HCT116 (cell line): ENCODE data around the gene KRTAP12-2. TPM values are rescaled to one million over a fixed set of nuclear protein-coding genes. Genes with fewer than 3 reads are reported as not detected.

Experiments
- ATAC-seq: fragments of 200-7000 bp; cut with Tn5 transposase; 2 replicates; pipeline ENCODE4 v1.9.1; 2020; ENCODE audit warnings: mild to moderate bottlenecking, moderate library complexity
- BruUV-seq: library from RNA; stranded (reverse); fragments of 400-500 nt; replicated peaks from 2 replicates; lab custom pipeline; 2021; lab: Mats Ljungman, UMichigan
- CTCF ChIA-PET: fragments of 300-600 bp; sonication (Branson Sonifier 250); formaldehyde crosslinking; loops from one replicate; lab custom pipeline; 2021; ENCODE audit warnings: antibody characterized with exemption; lab: Charles Lee
- POLR2A ChIA-PET: fragments of 300-600, 350-600 bp; sonication (Branson Sonifier 250); formaldehyde crosslinking; loops from one replicate; lab custom pipeline; 2021; ENCODE audit warnings: antibody characterized with exemption; lab: Charles Lee
- RAD21 ChIA-PET, 2 experiments: fragments of 300-600 bp; sonication (Branson Sonifier 250); formaldehyde crosslinking; loops; one replicate each; lab custom pipeline; 2023; ENCODE audit warnings: low total read pairs in 2 of 2; ENCODE audit not compliant: uncharacterized antibody in 2 of 2, unreplicated experiment in 2 of 2, low non-redundant PET in 1 of 2; lab: Charles Lee
- DNase-seq: peaks from one replicate; pipeline ENCODE4 v3.0.0-alpha.2; 2010; ENCODE audit warnings: low read depth, low spot score
- H2AFZ ChIP-seq: fragments of 200-600 bp; shearing (Covaris generic), sonication (generic); 2 replicates; pipeline ENCODE4 v1.6.1; 2017; ENCODE audit warnings: low read depth, mixed run types, mixed read lengths, antibody characterized with exemption, low read length; ENCODE audit not compliant: poor library complexity, severe bottlenecking
- H3K27ac ChIP-seq: 2 replicates; pipeline ENCODE4 v1.5.1; 2012; ENCODE audit warnings: low read depth, low read length
- H3K27me3 ChIP-seq: fragments of 200-600 bp; sonication (generic); 2 replicates; pipeline ENCODE4 v1.6.1; 2016; ENCODE audit warnings: mixed run types, low read length, mixed read lengths; ENCODE audit not compliant: insufficient read depth
- H3K36me3 ChIP-seq, 2 experiments: fragments of 200-500 bp in 1 of 2; fragments of 200-600 bp in 1 of 2; sonication (Bioruptor generic) in 1 of 2; sonication (generic) in 1 of 2; 2 replicates each; pipeline versions ENCODE4 v1.5.1 to v1.6.1; 2014 to 2016; ENCODE audit warnings: low read length in 2 of 2, inconsistent platforms in 1 of 2, mixed read lengths in 1 of 2, mixed run types in 1 of 2; ENCODE audit not compliant: insufficient read depth in 2 of 2, control insufficient read depth in 1 of 2
- H3K4me1 ChIP-seq, 2 experiments: fragments of 200-600 bp in 1 of 2; sonication (generic) in 1 of 2; 2 replicates each; pipeline versions ENCODE4 v1.5.1 to v1.6.1; 2012 to 2017; ENCODE audit warnings: low read length in 2 of 2, inconsistent platforms in 1 of 2, mild to moderate bottlenecking in 1 of 2, mixed read lengths in 1 of 2, mixed run types in 1 of 2, moderate library complexity in 1 of 2; ENCODE audit not compliant: insufficient read depth in 2 of 2, control insufficient read depth in 1 of 2
- H3K4me2 ChIP-seq: fragments of 200-600 bp; sonication (generic); 2 replicates; pipeline ENCODE4 v1.6.1; 2017; ENCODE audit warnings: mixed run types, low read length, mixed read lengths
- H3K4me3 ChIP-seq, 2 experiments: fragments of 200-600 bp in 1 of 2; sonication (generic) in 1 of 2; replicated peaks in 1 of 2; 2 replicates each; pipeline ENCODE4 v1.5.1; 2011 to 2016; ENCODE audit warnings: low read length in 2 of 2, control low read depth in 1 of 2, low read depth in 1 of 2, mild to moderate bottlenecking in 1 of 2, mixed read lengths in 1 of 2, mixed run types in 1 of 2
- H3K79me2 ChIP-seq: fragments of 200-600 bp; sonication (generic); 2 replicates; pipeline ENCODE4 v1.6.1; 2017; ENCODE audit warnings: mild to moderate bottlenecking, mixed run types, low read length, moderate library complexity, mixed read lengths; ENCODE audit not compliant: insufficient read depth
- H3K9ac ChIP-seq: fragments of 200-600 bp; sonication (generic); 2 replicates; pipeline ENCODE4 v1.6.1; 2016; ENCODE audit warnings: low read length, mixed read lengths
- H3K9me2 ChIP-seq: fragments of 200-600 bp; sonication (generic), shearing (Covaris generic); 2 replicates; pipeline ENCODE4 v1.6.1; 2017; ENCODE audit warnings: mixed run types, mild to moderate bottlenecking, moderate library complexity; ENCODE audit not compliant: insufficient read depth
- H3K9me3 ChIP-seq, 2 experiments: fragments of 200-500 bp in 1 of 2; fragments of 200-600 bp in 1 of 2; sonication (Bioruptor generic) in 1 of 2; sonication (generic) in 1 of 2; 2 replicates each; pipeline ENCODE4 v1.6.1; 2014 to 2017; ENCODE audit warnings: low read length in 2 of 2, mixed read lengths in 2 of 2, inconsistent platforms in 1 of 2, low read depth in 1 of 2, mild to moderate bottlenecking in 1 of 2, mixed run types in 1 of 2, moderate library complexity in 1 of 2; ENCODE audit not compliant: control insufficient read depth in 1 of 2, insufficient read depth in 1 of 2
- H4K20me1 ChIP-seq: fragments of 200-600 bp; sonication (generic), shearing (Covaris generic); 2 replicates; pipeline ENCODE4 v1.6.1; 2017; ENCODE audit warnings: mixed run types, mild to moderate bottlenecking, moderate library complexity; ENCODE audit not compliant: insufficient read depth
- CEBPB ChIP-seq: IDR thresholded peaks from 2 replicates; pipeline ENCODE4 v1.6.1; 2012; ENCODE audit warnings: low read depth
- ELF1 ChIP-seq: IDR thresholded peaks from 2 replicates; pipeline ENCODE4 v1.6.1; 2012; ENCODE audit warnings: low read depth, borderline replicate concordance
- FOSL1 ChIP-seq: IDR thresholded peaks from 2 replicates; pipeline ENCODE4 v1.6.1; 2012; ENCODE audit warnings: low read depth
- JUND ChIP-seq: IDR thresholded peaks from 2 replicates; pipeline ENCODE4 v1.6.1; 2012
- POLR2AphosphoS5 ChIP-seq: IDR thresholded peaks from 2 replicates; pipeline ENCODE4 v1.6.1; 2011; ENCODE audit warnings: mild to moderate bottlenecking, low read depth, low read length, moderate library complexity
- REST ChIP-seq: IDR thresholded peaks from 2 replicates; pipeline ENCODE4 v1.6.1; 2012; ENCODE audit warnings: low read depth
- SIN3A ChIP-seq: IDR thresholded peaks from 2 replicates; pipeline ENCODE4 v1.6.1; 2012; ENCODE audit warnings: low read depth
- SP1 ChIP-seq: IDR thresholded peaks from 2 replicates; pipeline ENCODE4 v1.6.1; 2012; ENCODE audit warnings: low read depth
- SRF ChIP-seq: IDR thresholded peaks from 2 replicates; pipeline ENCODE4 v1.6.1; 2012; ENCODE audit warnings: low read depth
- intact Hi-C: fragments of 100-400 bp; cut with micrococcal nuclease; formaldehyde crosslinking; loops from 2 replicates; pipeline ENCODE4 v1.10.0; 2022
- total RNA-seq: library from RNA; stranded (reverse); gene quantifications from one replicate; pipeline ENCODE4 v1.2.1, GENCODE V29; 2021; ENCODE audit not compliant: unreplicated experiment

KRTAP12-2 gene
- total RNA-seq, 1 experiment from 2014 or later, result not detected

GRCh38 chr21:44626673-44627143 is 40.0 kb downstream of the KRTAP12-2 start, which contains the start of gene KRTAP10-9:
TSS of gene KRTAP10-9 (plus strand) at chr21:44627093. CDS start at chr21:44627172, 79 bp downstream.
- no peaks in the 10 kb centered on the region for H3K79me2 ChIP-seq
- H2AFZ ChIP-seq, result no peak within 1 kb of the TSS
- no peaks in the 10 kb centered on the region for H3K9me2 ChIP-seq
- no peaks in the 10 kb centered on the region for H4K20me1 ChIP-seq
- ATAC-seq (no peak), DNase-seq (no peak)
- TF ChIP-seq SP1, result no peak
- no peak for TF ChIP-seq POLR2AphosphoS5
- TF ChIP-seq SRF, result no peak
- TF ChIP-seq CEBPB, result no peak
- TF ChIP-seq ELF1, result no peak
- no peak for TF ChIP-seq SIN3A
- TF ChIP-seq FOSL1, result no peak
- TF ChIP-seq JUND, result no peak
- no peak for TF ChIP-seq REST
- TF ChIP-seq, all 23 proteins: peak for 0
- Histone ChIP-seq H3K4me3 (no peak within 1 kb of the TSS), H3K9me3 (peaks cover 10 to 25% of the 10 kb centered on the region in 2 experiments; a peak in 3 of 4 replicates), H3K9ac (no peak within 1 kb of the TSS), H3K4me2 (no peak within 1 kb of the TSS), H3K27ac (no peak within 1 kb of the TSS), H3K36me3 (no peaks in the 10 kb centered on the region), H3K4me1 (no peaks in the 10 kb centered on the region), H3K27me3 (no peaks in the 10 kb centered on the region)
- BruUV-seq, result no TSS peak
- RAD21 ChIA-PET, result no interaction called here
- CTCF ChIA-PET, result no interaction called here
- intact Hi-C loops, result no loop called here
- POLR2A ChIA-PET, result no interaction called here
